HG03457 (cell line): ENCODE results near the gene SPATA31A6.
"Not testable (repeated sequence)": the region's sequence is repeated elsewhere in the genome, so short reads cannot be mapped to it uniquely, and the experiment has no call there.

Source experiments
- ATAC-seq: cut with Tn5 transposase; IDR thresholded peaks from one replicate; pipeline ENCODE4 v1.9.1; 2021; ENCODE audit warnings: moderate number of reproducible peaks; ENCODE audit not compliant: unreplicated experiment

Gene SPATA31A6

DNA sequence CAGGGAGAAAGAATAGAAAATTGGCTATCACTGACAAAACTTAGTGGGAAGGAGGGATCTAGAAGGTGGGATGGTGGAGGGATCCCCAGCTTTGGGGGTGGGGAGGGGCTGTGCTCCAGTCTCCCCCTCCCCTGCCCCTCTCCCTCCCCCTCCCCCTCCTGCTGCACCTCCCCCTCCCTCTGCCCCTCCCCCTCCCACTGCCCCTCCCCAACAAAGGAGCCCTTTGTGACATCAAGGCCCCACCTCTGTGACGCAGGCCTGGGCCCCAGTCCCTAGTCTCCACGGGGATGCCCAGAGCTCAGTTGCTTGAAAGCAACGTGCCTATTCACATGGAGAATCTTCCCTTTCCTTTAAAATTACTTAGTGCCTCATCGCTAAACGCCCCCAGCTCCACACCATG lies at the start of gene SPATA31A6:
TSS of gene SPATA31A6 (plus strand) at position 301 of the 400 bp plus-strand sequence. CDS start at position 330, 29 bp downstream.
- ATAC-seq = not testable (repeated sequence)

DNA sequence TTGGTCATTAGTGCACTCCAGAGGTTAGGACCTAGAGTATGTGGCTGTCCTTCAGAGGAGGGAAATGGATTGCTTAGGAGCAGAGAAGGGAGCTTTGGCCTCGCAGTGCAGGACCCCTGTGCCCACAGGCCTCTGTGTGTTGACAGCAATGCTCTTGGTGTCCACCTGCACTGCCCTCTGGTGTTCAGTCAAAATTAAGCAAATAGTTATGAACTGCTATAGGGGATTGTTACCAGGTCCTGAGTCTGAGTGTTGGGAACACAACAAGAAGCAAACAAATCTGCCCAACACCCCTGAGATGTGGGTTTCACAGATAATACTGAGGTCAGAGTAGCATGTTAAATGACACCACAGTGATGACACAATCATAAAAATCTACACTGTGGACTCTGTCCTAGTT lies 23.2 kb upstream of the SPATA31A6 start:
- not testable (repeated sequence) for ATAC-seq

DNA sequence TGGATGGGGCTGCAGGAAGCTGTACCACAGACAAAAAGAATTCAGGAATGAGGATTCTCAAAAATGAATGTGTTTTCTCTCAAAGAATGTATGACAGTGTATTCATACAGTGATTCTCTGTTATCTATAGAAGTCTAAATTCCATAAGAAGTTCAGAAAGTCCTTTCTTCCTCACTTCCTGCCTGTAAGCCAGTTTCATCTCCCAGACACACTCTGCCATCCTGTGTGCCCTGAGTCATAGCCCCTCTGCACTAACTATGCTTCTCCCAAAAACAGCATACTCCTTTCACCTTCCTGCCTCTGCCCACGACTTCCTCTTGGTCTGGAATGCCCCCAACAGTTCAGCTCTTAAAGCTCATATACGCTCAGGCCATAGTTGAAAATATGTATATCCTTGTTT lies 36.4 kb downstream of the SPATA31A6 start:
- ATAC-seq = not testable (repeated sequence)

DNA sequence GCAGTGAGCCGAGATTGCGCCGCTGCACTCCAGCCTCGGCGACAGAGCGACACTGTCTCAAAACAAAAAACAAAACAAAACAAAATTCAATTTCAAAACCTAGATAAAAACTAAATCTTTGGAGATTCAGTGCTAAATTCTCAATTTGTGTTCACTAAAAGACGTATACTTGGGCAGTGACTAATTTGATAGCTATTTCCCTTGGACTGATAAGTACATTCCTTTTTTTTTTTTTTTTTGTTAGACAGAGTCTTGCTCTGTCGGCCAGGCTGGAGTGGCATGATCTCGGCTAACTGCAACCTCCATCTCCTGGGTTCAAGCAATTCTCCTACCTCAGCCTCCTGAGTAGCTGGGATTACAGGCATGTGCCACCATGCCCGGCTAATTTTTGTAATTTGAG lies 39.8 kb downstream of the SPATA31A6 start:
- not testable (repeated sequence) for ATAC-seq

DNA sequence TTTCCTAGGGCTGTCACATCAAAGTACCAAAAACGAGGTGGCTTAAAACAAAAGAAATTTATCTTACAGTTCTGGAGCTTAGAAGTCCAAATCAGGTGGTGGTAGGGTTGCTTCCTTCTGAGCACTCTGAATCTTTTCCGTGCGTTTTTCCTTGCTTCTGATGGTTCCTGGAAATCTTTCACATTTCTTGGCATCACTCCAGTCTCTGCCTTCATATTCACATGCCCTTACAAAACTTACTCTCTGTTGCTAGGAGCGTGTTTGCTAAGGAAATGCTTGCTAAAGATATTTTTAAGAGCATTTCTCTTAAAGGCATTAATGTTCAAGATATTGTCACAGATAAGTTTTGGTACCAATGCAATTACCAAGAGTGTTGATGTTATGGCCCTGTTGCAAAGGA lies 49.6 kb downstream of the SPATA31A6 start:
- ATAC-seq = not testable (repeated sequence)

DNA sequence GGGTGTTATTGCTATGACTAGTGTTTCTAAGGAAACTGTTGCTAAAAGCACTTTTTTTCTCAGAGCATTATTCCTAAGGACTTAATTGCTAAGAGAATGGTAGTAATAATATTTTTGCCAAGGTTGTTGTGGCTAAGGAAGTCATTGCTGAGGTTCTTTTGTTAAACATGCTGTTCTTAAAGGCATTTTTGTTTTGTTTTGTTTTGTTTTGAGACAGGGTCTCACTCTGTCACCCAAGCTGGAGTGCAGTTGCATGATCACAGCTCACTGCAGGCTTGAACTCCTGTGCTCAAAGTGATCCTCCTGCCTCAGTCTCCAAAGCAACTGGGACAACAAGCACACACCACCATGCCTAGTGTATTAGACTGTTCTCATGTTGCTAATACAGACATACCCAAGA lies 51.2 kb downstream of the SPATA31A6 start:
- ATAC-seq = not testable (repeated sequence)

DNA sequence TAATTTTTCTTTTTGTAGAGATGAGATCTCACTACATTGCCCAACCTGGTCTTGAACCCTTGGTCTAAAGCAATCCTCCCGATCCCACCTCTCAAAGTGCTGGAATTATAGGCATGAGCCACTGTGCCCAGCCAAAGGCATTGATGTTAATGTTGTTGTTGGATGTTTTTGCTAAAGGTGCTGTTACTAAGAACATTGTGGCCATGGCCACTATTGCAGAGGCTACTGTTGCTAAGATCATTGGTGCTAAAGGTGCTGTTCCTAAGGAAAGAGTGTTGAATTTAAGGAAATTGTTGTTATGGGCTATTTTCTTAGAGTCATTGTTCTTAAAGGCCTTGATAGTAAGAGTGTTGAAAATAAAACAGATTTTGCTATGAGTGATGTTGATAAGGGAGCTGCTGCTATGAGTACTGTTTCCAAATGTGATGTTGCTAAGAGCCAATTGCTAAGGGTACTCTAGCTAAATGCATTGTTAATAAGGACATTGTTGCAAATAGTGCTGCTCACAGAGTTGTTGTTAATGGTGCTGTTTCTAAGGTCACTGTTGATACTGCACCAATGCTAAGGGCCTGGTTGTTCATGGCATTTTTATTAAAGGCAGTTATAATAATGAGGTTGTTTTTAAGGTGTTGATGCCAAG lies 52.0 kb downstream of the SPATA31A6 start:
- not testable (repeated sequence) for ATAC-seq

DNA sequence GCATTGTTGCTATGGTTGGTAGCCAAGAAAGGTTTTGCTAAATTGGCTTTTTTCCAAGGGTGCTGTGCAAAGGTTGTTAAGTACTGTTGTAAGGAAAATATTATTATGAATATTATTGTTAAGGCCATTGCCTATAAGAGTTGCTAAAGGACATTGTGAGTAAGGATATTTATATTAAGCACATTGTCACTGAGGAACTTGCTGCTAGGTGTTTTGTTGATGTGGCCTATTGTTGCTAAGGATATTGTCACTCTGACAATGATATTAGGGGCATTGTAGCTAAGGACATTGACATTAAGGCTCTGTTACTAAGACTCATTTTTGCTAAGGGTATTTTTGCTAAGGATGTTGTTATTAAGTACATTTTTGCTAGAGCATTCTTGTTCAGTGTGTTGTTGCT lies 52.6 kb downstream of the SPATA31A6 start:
- not testable (repeated sequence) for ATAC-seq

DNA sequence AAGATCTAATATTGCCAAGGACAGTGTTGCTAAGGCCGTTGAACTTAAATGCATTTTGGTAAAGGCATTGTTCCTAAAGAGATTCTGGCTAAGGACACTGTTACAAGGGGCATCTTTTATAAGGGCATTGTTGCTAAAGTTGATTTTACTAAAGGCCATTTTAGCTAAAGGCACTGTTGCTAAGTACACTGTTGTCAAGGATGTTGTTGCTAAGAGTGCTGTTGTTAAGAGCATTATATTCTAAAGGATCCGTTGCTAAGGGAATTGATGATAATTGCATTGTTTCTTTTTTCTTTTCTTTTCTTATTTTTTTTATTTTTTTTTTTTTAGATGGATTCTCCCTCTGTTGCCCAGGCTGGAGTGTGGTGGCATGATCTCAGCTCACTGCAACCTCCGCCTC lies 53.9 kb downstream of the SPATA31A6 start:
- ATAC-seq = not testable (repeated sequence)

DNA sequence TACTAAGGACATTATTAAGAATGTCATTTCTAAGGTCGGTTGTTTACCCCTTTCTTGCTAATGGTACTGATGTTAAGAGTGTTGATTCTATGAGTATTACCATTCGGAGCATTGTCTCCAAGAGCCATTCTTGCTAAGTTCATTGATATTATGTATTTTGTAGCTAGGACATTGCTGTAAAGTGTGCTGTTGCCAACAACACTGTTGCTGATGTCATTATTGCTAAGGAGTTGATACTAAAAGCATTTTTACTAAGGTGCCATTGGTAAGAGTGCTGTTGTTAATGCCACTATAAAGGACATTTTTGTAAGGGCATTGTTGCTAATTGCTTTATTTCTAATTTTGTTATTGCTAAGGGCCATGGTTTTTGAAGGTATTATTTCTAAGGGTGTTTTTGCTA lies 55.4 kb downstream of the SPATA31A6 start:
- not testable (repeated sequence) for ATAC-seq
